Testis (tissue), 3 donors: ENCODE measurements around the gene ARRDC5. TPM values are rescaled to one million over a fixed set of nuclear protein-coding genes. Genes with fewer than 3 reads are reported as not detected.
"Not testable (repeated sequence)": the region's sequence is repeated elsewhere in the genome, so short reads cannot be mapped to it uniquely, and the experiment has no call there.

Experiments
- DNase-seq: peaks from one replicate; pipeline ENCODE4 v3.0.0-alpha.2; 2019
- H3K27ac ChIP-seq, 2 donors: fragments of 200-600 bp; sonication (generic); one replicate each; pipeline ENCODE4 v1.5.1; 2019
- H3K27me3 ChIP-seq: fragments of 200-600 bp; sonication (generic); one replicate; pipeline ENCODE4 v1.5.1; 2019
- H3K36me3 ChIP-seq: fragments of 200-600 bp; sonication (generic); one replicate; pipeline ENCODE4 v1.5.1; 2017; ENCODE audit warnings: low read depth; ENCODE audit errors: missing control alignments
- H3K4me1 ChIP-seq: fragments of 200-600 bp; sonication (generic); one replicate; pipeline ENCODE4 v1.5.1; 2019
- H3K4me3 ChIP-seq, 2 donors: fragments of 200-600 bp; sonication (generic); one replicate each; pipeline ENCODE4 v1.5.1; 2017 to 2019
- H3K9me3 ChIP-seq: fragments of 200-600 bp; sonication (generic); one replicate; pipeline ENCODE4 v1.5.1; 2017
- POLR2A ChIP-seq: fragments of 450-650 bp; IDR thresholded peaks from one replicate; pipeline ENCODE4 v1.6.1; 2017; ENCODE audit warnings: antibody characterized with exemption, mild to moderate bottlenecking, moderate library complexity
- WGBS, 2 donors: methylation state at CpG; one replicate each; pipeline ENCODE4 v1.1.5; 2018; 5-methylcytosine and 5-hydroxymethylcytosine counted together
- intact Hi-C: fragments of 100-400 bp; cut with DNase I; formaldehyde crosslinking; loops from one replicate; pipeline ENCODE4 v1.15.1; 2023; ENCODE audit warnings: low total_unique reads
- polyA plus RNA-seq: library from polyadenylated mRNA; stranded (reverse); fragments of 350-450 nt; fragmentation: Illumina TruSeq; extraction: RNeasy Lipid Tissue Mini Kit (QIAGEN cat#74804); gene quantifications from one replicate; pipeline ENCODE4 v1.2.3, GENCODE V29; 2014; ENCODE audit warnings: low read depth, low replicate concordance; ENCODE audit not compliant: insufficient read depth
- total RNA-seq, 2 donors: library from RNA; depleted of rRNA; stranded (reverse); fragments of >200 nt; gene quantifications; one replicate each; pipeline ENCODE4 v1.2.3, GENCODE V29; 2016
- TF ChIP-seq, protein P1 (sequence below), 3 experiments: fragments of 450-650 bp in 2 of 3; fragments of 200-600 bp in 1 of 3; sonication (generic) in 1 of 3; IDR thresholded peaks; one replicate each; pipeline ENCODE4 v1.5.1; 2016 to 2019; ENCODE audit warnings: antibody characterized with exemption in 3 of 3, mild to moderate bottlenecking in 2 of 3, moderate library complexity in 1 of 3

Gene ARRDC5
- total and polyA plus RNA-seq, 3 donors from 2014 or later: 8.7 to 26.2 (median 17.4) TPM

DNA sequence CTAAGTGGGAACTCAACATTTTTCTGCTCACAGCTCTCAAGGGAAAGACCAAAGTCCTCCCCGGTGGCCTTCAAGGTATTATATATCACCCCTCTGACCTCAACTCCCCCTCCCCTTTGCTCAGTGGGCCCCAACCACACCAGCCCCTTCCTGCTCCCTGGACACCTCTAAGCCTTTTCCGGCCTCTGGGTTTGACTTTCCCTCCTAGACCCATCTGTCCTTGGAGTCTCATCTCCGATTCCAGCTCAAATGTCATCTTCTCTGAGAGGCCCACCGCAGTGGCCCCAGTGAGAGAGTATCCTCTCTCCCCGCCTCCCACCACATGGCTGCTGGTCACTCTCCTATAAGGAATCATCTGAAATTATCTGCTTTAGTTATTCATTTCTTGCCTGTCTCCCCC lies 5.7 kb upstream of the ARRDC5 start:
- Histone ChIP-seq H3K36me3 (no peaks in the 10 kb centered on the region), H3K27ac (no peak overlapping the region), H3K27me3 (no peaks in the 10 kb centered on the region), H3K4me3 (no peak overlapping the region), H3K4me1 (peaks cover 13% of the 10 kb centered on the region), H3K9me3 (no peaks in the 10 kb centered on the region)
- no peak for DNase-seq
- WGBS, 2 donors: 77 to 85% methylated on average over 5 of the region's 5 CpGs
- TF ChIP-seq, protein P1, sequence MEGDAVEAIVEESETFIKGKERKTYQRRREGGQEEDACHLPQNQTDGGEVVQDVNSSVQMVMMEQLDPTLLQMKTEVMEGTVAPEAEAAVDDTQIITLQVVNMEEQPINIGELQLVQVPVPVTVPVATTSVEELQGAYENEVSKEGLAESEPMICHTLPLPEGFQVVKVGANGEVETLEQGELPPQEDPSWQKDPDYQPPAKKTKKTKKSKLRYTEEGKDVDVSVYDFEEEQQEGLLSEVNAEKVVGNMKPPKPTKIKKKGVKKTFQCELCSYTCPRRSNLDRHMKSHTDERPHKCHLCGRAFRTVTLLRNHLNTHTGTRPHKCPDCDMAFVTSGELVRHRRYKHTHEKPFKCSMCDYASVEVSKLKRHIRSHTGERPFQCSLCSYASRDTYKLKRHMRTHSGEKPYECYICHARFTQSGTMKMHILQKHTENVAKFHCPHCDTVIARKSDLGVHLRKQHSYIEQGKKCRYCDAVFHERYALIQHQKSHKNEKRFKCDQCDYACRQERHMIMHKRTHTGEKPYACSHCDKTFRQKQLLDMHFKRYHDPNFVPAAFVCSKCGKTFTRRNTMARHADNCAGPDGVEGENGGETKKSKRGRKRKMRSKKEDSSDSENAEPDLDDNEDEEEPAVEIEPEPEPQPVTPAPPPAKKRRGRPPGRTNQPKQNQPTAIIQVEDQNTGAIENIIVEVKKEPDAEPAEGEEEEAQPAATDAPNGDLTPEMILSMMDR (IDR thresholded peaks at IDR 0.05): no peak
- no peak for TF ChIP-seq POLR2A
- intact Hi-C loops: no loop called here

DNA sequence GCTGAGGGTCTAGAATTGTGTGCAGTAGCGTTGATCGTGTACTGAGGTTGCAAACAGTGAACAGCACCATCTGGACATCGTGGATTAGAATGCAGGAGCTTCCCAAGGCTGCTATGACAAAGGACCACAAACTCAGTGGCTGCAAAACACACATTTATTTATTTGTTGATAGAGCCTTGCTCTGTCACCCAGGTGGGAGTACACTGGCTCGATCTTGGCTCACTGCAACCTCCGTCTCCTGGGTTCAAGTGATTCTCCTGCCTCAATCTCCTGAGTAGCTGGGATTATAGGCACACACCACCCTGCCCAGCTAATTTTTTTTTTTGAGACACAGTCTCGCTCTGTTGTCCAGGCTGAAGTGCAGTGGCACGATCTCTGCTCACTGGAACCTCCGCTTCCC lies 4.3 kb upstream of the ARRDC5 start:
- Histone ChIP-seq H3K4me3 (no peak overlapping the region), H3K4me1 (peaks cover 13% of the 10 kb centered on the region), H3K27ac (no peak overlapping the region), H3K36me3 (no peaks in the 10 kb centered on the region), H3K9me3 (no peaks in the 10 kb centered on the region), H3K27me3 (no peaks in the 10 kb centered on the region)
- DNase-seq: no peak
- intact Hi-C loops: no loop called here
- no peak for TF ChIP-seq POLR2A
- TF ChIP-seq, protein P1 (IDR thresholded peaks at IDR 0.05): no peak
- WGBS, 2 donors: 77 to 91% methylated on average over 8 of the region's 8 CpGs

DNA sequence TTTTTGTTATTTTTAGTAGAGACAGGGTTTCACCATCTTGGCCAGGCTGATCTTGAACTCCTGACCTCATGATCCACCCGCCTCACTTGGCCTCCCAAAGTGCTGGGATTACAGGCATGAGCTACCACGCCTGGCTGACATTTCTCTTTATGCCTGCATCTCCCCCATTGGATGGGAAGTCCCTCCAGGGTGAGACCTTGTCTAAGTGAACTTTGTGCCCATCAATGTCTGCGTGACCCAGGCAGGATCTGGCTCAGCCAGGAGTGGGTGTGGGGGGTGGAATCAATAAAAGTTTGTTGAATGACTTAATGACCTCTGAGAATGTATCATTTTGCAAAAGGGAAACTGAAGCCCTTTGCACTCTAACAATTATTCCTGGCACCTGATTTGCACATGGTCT lies 1.8 kb upstream of the ARRDC5 start:
- TF ChIP-seq POLR2A: no peak
- TF ChIP-seq, protein P1 (IDR thresholded peaks at IDR 0.05): no peak

DNA sequence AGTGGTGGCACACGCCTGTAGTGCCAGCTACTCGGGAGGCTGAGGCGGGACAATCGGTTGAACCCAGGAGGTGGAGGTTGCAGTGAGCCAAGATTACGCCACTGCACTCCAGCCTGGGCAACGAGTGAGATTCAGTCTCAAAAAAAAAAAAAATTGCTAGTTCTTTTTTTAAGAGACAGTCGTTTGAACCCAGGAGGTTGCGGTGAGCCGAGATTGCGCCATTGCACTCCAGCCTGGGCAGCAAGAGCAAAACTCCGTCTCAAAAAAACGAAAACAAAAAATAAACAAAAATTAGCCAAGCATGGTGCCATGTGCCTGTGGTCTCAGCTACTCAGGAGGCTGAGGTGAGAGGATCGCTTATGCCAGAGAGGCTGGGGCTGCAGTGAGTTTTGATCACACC lies 1.8 kb downstream of the ARRDC5 start:
- H3K36me3 ChIP-seq, H3K4me3 ChIP-seq, intact Hi-C loops, H3K27ac ChIP-seq, DNase-seq, H3K4me1 ChIP-seq, H3K27me3 ChIP-seq, H3K9me3 ChIP-seq: not testable (repeated sequence)
- 86 to 89% methylated on average over 13 of the region's 13 CpGs for WGBS, 2 donors

More for the DNA sequence above, 1.8 kb upstream of the ARRDC5 start:
- Histone ChIP-seq H3K4me3 (no peak overlapping the region), H3K4me1 (no peaks in the 10 kb centered on the region), H3K27me3 (no peaks in the 10 kb centered on the region), H3K9me3 (no peaks in the 10 kb centered on the region), H3K36me3 (no peaks in the 10 kb centered on the region), H3K27ac (no peak overlapping the region)
- WGBS, 2 donors: 57 to 85% methylated on average over 3 of the region's 3 CpGs
- intact Hi-C loops: no loop called here
- no peak for DNase-seq

DNA sequence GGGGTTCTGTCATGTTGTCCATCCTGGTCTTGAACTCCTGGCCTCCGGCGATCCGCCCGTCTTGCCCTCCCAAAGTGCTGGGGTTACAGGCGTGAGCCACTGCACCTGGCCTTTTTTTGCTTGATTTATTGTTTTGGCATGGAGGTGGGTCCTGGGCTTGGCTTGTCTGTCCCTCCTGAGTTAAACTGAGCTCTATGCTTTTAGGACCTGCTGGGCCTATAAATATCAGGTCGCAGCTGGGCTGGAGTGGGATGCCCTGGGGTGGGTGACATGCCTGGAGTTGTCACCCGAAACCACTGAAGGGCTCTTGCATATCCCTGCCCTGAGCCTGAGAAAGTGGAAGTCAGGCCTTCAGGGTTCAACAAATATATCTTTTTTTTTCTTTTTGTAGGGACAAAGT lies 5.5 kb downstream of the ARRDC5 start:
- Histone ChIP-seq H3K27ac (no peak overlapping the region), H3K4me3 (no peak overlapping the region), H3K36me3 (no peaks in the 10 kb centered on the region), H3K9me3 (no peaks in the 10 kb centered on the region), H3K27me3 (no peaks in the 10 kb centered on the region), H3K4me1 (peaks cover 3% of the 10 kb centered on the region)
- TF ChIP-seq, protein P1 (IDR thresholded peaks at IDR 0.05): no peak
- no peak for TF ChIP-seq POLR2A
- intact Hi-C loops: no loop called here
- no peak for DNase-seq
- 96 to 99% methylated on average over 7 of the region's 7 CpGs for WGBS, 2 donors
